GM19328 (cell line): ENCODE results near the gene ZFAND2B.
A peak's percentile ranks its signal among the peaks of the same experiment; 100 is the strongest.
"Not testable (repeated sequence)": the region's sequence is repeated elsewhere in the genome, so short reads cannot be mapped to it uniquely, and the experiment has no call there.

Experiments used
- ATAC-seq: cut with Tn5 transposase; IDR thresholded peaks from one replicate; pipeline ENCODE4 v1.9.1; 2021; ENCODE audit warnings: mild to moderate bottlenecking, moderate library complexity; ENCODE audit not compliant: unreplicated experiment

The ZFAND2B gene

GRCh38 chr2:219175928-219176817 is 30.4 kb upstream of the ZFAND2B start:
- ATAC-seq: peak; percentile 14

GRCh38 chr2:219176818-219177551 is 29.6 kb upstream of the ZFAND2B start, which contains the start of gene CNPPD1:
Gene CNPPD1 (minus strand): TSS chr2:219176925. CDS start chr2:219176828, 97 bp downstream.
- peak; percentile 59 for ATAC-seq

GRCh38 chr2:219177552-219178376 is 28.8 kb upstream of the ZFAND2B start, which contains the start of gene RETREG2:
Gene RETREG2 (plus strand): TSS chr2:219178275. CDS start chr2:219178353, 78 bp downstream.
- peak; percentile 44 for ATAC-seq

- ATAC-seq: peak; percentile 14
Observed at GRCh38 chr2:219178377-219179175, 28.0 kb upstream of the ZFAND2B start.

DNA sequence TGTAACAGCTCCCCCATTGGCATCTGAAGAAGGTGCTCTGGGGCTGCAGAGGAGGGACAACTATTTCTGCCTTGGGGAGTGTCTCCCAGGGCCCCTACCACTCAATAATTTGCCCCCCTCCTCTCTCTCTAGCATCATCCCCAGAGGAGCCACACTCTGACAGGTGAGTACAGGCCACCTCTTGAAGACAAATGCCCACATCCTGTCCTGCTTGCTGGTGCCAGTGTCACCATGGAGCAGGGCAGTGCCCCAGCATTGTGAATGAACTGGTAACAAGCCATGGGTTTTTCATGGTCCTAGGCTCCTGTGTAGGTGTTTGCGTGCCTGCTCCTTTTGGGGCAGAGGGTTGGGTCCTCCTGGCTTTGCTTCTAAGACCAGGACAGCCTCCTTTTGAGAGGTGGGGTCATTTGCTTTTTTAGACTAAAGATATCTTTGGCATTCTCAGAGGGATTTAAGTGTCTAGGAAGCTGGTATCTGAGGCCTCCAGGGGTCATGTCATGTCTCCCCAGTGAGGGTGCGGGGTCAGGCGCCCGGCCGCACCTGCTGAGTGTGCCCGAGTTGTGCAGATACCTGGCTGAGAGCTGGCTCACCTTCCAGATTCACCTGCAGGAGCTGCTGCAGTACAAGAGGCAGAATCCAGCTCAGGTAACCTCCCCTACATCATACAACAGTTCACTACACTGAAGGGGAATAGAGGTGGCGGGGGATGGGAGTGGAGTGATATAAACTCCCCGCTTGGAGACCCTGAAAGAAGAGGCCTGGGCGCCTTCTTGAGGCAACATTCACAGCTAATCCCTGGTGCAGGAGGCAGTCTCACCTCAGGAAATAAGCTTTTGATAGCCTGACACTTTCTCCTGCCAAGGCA is 26.7 kb upstream of the ZFAND2B start:
- ATAC-seq: no peak

DNA sequence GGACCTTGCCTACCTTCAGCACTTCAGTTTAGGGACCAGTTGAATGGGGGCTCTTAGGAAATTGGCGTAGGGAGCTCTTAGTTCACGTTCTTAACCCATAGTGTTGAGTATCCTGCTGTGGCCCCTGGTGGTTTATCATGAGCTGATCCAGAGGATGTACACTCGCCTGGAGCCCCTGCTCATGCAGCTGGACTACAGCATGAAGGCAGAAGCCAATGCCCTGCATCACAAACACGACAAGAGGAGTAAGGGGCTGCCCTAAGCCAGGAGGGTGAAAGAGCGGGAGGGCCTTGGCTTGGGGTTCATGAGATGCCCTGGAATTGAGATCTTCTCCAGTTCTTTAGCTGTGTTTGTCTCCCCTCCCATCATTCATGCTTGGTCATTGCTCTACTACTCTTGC is 25.6 kb upstream of the ZFAND2B start:
- no peak for ATAC-seq

- no peak for ATAC-seq
Observed at GRCh38 chr2:219181531-219181930, 25.1 kb upstream of the ZFAND2B start.

DNA sequence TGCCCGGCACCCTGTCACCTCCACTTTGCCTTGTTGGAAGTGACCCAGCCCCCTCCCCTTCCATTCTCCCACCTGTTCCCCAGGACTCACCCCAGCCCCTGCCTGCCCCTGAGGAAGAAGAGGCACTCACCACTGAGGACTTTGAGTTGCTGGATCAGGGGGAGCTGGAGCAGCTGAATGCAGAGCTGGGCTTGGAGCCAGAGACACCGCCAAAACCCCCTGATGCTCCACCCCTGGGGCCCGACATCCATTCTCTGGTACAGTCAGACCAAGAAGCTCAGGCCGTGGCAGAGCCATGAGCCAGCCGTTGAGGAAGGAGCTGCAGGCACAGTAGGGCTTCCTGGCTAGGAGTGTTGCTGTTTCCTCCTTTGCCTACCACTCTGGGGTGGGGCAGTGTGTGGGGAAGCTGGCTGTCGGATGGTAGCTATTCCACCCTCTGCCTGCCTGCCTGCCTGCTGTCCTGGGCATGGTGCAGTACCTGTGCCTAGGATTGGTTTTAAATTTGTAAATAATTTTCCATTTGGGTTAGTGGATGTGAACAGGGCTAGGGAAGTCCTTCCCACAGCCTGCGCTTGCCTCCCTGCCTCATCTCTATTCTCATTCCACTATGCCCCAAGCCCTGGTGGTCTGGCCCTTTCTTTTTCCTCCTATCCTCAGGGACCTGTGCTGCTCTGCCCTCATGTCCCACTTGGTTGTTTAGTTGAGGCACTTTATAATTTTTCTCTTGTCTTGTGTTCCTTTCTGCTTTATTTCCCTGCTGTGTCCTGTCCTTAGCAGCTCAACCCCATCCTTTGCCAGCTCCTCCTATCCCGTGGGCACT is 24.0 kb upstream of the ZFAND2B start:
- no peak for ATAC-seq

DNA sequence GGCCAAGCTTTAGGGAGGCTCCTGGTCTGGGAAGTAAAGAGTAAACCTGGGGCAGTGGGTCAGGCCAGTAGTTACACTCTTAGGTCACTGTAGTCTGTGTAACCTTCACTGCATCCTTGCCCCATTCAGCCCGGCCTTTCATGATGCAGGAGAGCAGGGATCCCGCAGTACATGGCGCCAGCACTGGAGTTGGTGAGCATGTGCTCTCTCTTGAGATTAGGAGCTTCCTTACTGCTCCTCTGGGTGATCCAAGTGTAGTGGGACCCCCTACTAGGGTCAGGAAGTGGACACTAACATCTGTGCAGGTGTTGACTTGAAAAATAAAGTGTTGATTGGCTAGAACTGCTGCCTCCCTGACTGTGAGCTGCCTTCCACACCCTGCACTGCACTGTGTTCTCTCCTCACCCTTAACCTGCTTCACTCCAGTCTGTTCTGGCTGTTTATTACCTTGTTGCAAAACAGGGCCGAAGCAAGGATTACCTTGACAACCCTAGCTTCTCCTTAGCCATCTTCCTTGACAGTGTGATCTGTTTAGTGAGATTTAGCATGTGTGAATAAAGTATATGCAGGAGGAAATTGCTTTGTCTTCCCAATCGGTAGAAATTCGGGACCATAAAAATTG is 23.3 kb upstream of the ZFAND2B start:
- ATAC-seq: no peak

GRCh38 chr2:219184121-219184520 is 22.5 kb upstream of the ZFAND2B start:
- ATAC-seq: no peak

GRCh38 chr2:219186754-219187456 is 19.7 kb upstream of the ZFAND2B start:
- ATAC-seq: no peak

DNA sequence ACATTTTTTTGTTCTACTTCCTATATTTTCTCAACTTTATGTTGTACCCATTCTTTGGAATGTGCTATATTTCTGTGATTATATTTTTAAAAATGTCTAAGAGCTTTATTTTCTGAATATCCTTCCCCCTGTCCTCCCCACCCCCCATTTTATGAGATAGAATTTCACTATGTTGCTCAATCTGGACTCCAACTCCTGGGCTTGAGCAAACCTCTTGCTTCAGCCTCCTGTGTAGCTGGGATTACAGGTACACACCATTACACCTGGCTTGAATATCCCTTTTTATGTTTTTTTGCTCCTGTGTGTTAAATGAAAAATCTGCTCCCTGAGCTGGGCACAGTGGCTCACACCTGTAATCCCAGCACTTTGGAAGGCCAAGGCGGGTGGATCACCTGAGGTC is 9.2 kb upstream of the ZFAND2B start:
- no peak for ATAC-seq

DNA sequence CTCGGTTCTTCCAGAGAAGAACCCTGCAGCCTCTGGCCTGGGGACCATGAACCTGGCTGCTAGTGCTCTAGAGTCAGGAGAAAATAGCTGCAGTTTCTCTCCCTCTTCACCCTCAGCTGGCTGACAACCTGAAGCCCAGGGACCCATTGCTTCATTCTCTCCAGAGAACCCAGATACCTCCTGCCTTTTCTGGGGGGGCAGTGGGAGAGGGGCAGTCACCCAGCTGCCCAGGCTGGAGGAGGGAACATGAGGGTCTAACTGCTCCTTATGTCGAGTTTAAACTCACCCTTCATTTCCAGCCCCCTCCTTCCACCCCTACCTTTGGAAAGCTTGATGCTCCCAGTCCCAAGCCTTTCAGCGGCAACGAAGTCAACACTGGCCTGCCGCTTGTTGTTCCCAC is 7.6 kb upstream of the ZFAND2B start:
- ATAC-seq: no peak

DNA sequence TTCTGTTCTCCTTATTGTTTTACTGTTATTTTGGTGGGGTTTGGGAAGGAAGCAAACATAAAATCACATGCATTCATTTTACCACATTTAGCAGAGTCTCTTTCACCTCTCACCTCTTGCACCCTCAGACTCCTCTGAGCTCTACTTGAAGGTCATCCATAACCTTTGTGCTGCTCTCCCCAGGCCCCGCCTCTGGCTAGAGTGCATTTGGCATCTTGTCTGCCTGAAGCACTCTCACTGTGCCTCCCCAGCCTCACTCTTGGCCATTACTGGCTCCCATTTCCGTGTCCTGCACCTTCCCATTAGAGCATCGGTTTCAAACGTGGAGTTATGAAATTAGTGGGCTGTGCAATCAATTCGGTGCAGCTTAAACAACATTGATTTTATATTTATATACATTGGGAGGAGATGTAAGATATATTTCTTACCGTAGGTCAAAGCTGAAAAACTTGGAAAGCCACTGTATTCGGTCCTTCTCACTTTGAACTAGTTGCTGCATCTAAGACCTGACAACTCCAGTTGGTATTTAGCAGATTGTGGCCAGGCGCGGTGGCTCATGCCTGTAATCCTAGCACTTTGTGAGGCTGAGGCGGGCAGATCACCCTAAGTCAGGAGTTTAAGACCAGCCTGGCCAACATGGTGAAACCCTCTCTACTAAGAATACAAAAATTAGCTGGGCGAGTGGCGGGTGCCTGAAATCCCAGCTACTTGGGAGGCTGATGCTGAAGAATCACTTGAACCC is 6.9 kb upstream of the ZFAND2B start:
- no peak for ATAC-seq

DNA sequence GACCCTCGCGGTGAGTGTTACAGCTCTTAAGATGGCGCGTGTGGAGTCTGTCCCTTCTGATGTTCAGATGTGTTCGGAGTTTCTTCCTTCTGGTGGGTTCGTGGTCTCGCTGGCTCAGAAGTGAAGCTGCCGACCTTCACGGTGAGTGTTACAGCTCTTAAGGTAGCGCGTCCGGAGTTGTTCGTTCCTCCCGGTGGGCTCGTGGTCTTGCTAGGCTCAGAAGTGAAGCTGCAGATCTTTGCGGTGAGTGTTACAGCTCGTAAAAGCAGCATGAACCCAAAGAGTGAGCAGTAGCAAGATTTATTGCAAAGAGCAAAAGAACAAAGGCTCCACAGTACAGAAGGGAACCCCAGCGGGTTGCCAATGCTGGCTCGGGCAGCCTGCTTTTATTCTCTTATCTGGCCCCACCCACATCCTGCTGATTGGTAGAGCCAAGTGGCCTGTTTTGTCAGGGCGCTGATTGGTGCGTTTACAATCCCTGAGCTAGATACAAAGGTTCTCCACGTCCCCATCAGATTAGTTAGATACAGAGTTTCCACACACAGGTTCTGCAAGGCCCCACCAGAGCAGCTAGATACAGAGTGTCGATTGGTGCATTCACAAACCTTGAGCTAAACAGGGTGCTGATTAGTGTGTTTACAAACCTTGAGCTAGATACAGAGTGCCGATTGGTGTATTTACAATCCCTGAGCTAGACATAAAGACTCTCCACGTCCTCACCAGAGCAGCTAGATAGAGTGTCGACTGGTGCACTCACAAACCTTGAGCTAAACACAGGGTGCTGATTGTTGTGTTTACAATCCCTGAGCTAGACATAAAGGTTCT is 5.9 kb upstream of the ZFAND2B start:
- ATAC-seq: not testable (repeated sequence)

GRCh38 chr2:219201331-219201730 is 5.3 kb upstream of the ZFAND2B start:
- not testable (repeated sequence) for ATAC-seq
